SK-N-MC (cell line): ENCODE results near the gene WDR4.

ENCODE experiments used
- EZH2 ChIP-seq: fragments of 200-600 bp; sonication (generic); IDR thresholded peaks from one replicate; pipeline ENCODE4 v1.6.1; 2017; ENCODE audit warnings: antibody characterized with exemption
- FOXP2 ChIP-seq: optimal IDR thresholded peaks from 2 replicates; pipeline ENCODE3; 2011; ENCODE audit warnings: mild to moderate bottlenecking, moderate library complexity; ENCODE audit not compliant: insufficient read depth; ENCODE audit errors: extremely low read length, control extremely low read depth
- POLR2AphosphoS5 ChIP-seq: IDR thresholded peaks from 2 replicates; pipeline ENCODE4 v1.6.1; 2012; ENCODE audit warnings: mild to moderate bottlenecking, low read depth, low read length, borderline replicate concordance

- TF ChIP-seq POLR2AphosphoS5, result no peak
- no peak for TF ChIP-seq EZH2
- TF ChIP-seq FOXP2, result no peak
Measured at GRCh38 chr21:42818328-42818749, 61.0 kb downstream of the WDR4 start.
